Breast epithelium (tissue), 3 donors: Measurements from ENCODE around the gene ATP2C1.

Experiments used
- POLR2AphosphoS5 ChIP-seq, 3 donors: sonication (generic); formaldehyde crosslinking; IDR thresholded peaks; one replicate each; pipeline ENCODE4 v1.6.1; 2017; ENCODE audit warnings: antibody characterized with exemption in 3 of 3
- TF ChIP-seq, protein P1 (sequence below), 3 donors: fragments of 450-650 bp; IDR thresholded peaks; one replicate each; pipeline ENCODE4 v1.5.1; 2016 to 2017; ENCODE audit warnings: antibody characterized with exemption in 3 of 3, mild to moderate bottlenecking in 3 of 3, moderate library complexity in 3 of 3

DNA sequence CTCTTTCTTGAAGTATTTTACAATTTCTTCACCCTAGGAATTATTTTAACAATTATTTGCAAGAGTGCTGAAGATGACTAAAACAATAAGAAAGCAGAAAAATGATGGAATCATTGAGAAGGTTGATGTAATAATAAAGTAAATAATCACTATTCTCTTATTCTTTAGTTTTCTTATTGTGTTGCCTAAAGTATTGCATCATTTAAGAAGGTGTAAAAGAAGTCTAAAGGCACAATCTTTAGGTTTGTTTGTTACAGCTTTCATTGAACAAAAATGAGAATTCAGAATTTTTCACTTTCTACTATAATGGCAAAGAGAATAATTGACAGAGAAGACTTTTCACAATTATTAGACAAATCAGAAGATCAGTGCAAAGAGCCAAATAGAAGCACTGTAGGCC, 67.6 kb downstream of the ATP2C1 start:
- TF ChIP-seq, protein P1, sequence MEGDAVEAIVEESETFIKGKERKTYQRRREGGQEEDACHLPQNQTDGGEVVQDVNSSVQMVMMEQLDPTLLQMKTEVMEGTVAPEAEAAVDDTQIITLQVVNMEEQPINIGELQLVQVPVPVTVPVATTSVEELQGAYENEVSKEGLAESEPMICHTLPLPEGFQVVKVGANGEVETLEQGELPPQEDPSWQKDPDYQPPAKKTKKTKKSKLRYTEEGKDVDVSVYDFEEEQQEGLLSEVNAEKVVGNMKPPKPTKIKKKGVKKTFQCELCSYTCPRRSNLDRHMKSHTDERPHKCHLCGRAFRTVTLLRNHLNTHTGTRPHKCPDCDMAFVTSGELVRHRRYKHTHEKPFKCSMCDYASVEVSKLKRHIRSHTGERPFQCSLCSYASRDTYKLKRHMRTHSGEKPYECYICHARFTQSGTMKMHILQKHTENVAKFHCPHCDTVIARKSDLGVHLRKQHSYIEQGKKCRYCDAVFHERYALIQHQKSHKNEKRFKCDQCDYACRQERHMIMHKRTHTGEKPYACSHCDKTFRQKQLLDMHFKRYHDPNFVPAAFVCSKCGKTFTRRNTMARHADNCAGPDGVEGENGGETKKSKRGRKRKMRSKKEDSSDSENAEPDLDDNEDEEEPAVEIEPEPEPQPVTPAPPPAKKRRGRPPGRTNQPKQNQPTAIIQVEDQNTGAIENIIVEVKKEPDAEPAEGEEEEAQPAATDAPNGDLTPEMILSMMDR (IDR thresholded peaks at IDR 0.05), result no peak
- no peak for TF ChIP-seq POLR2AphosphoS5 (IDR thresholded peaks at IDR 0.05)
